GM12878 (cell line): Measurements from ENCODE around the gene KIAA0319L. TPM values are rescaled to one million over a fixed set of nuclear protein-coding genes. Genes with fewer than 3 reads are reported as not detected.
A peak's percentile ranks its signal among the peaks of the same experiment; 100 is the strongest.

ENCODE experiments used
- ATAC-seq: fragments of 200-7000 bp; cut with Tn5 transposase; 3 replicates; pipeline ENCODE4 v1.9.1; 2020; ENCODE audit warnings: mild to moderate bottlenecking, moderate library complexity
- BruUV-seq: library from RNA; stranded (reverse); fragments of 400-500 nt; replicated peaks from 2 replicates; lab custom pipeline; 2021; lab: Mats Ljungman, UMichigan
- CTCF ChIA-PET: fragments of 300-600 bp; sonication (Branson Sonifier 250); formaldehyde crosslinking; extraction: SDS; loops from one replicate; lab custom pipeline; 2021; ENCODE audit warnings: inconsistent platforms; lab: Yijun Ruan, JAX
- POLR2A ChIA-PET: fragments of 350-600 bp; formaldehyde crosslinking; extraction: SDS; loops from one replicate; lab custom pipeline; 2021; ENCODE audit warnings: inconsistent platforms; lab: Charles Lee
- RAD21 ChIA-PET: fragments of 300-600 bp; sonication (Branson Sonifier 250); formaldehyde crosslinking; loops from one replicate; lab custom pipeline; 2023; ENCODE audit warnings: antibody characterized with exemption; ENCODE audit not compliant: unreplicated experiment; lab: Charles Lee
- SMC1A ChIA-PET: fragments of 300-600 bp; sonication (Branson Sonifier 250); formaldehyde crosslinking; loops from one replicate; lab custom pipeline; 2023; ENCODE audit not compliant: unreplicated experiment, uncharacterized antibody; lab: Charles Lee
- DNase-seq: peaks from one replicate; pipeline ENCODE4 v3.0.0-alpha.2; 2011; ENCODE audit warnings: low read depth, low spot score
- FAIRE-seq: peaks from 3 replicates; lab custom pipeline; 2011; peaks lifted over from hg19 to GRCh38; lab: Jason Lieb, UNC
- H2AFZ ChIP-seq: 2 replicates; pipeline ENCODE4 v1.6.0; 2011; ENCODE audit warnings: low read depth, low read length, control low read depth; ENCODE audit not compliant: control insufficient read depth
- H3K27ac ChIP-seq: 2 replicates; pipeline ENCODE4 v1.5.1; 2011; ENCODE audit warnings: control low read depth; ENCODE audit not compliant: control insufficient read depth, insufficient read depth
- H3K27me3 ChIP-seq, 2 experiments: replicated peaks in 1 of 2; 2 replicates each; pipeline versions ENCODE4 v1.6.0 to v1.6.1; 2011; ENCODE audit warnings: low read length in 1 of 2; ENCODE audit not compliant: control insufficient read depth in 2 of 2, insufficient read depth in 2 of 2
- H3K36me3 ChIP-seq, 2 experiments: 2 replicates each; pipeline ENCODE4 v1.5.1; 2011; ENCODE audit warnings: low read length in 1 of 2; ENCODE audit not compliant: control insufficient read depth in 2 of 2, insufficient read depth in 2 of 2
- H3K4me1 ChIP-seq: 2 replicates; pipeline ENCODE4 v1.6.1; 2011; ENCODE audit warnings: mild to moderate bottlenecking, low read length, moderate library complexity, mixed read lengths; ENCODE audit not compliant: control insufficient read depth, insufficient read depth
- H3K4me2 ChIP-seq: 2 replicates; pipeline ENCODE4 v1.6.0; 2011; ENCODE audit warnings: control low read depth; ENCODE audit not compliant: control insufficient read depth, insufficient read depth
- H3K4me3 ChIP-seq: fragments of 200-600 bp; sonication (generic); 2 replicates; pipeline ENCODE4 v1.5.1; 2016
- H3K79me2 ChIP-seq: 2 replicates; pipeline ENCODE4 v1.6.0; 2011; ENCODE audit warnings: low read length; ENCODE audit not compliant: control insufficient read depth, insufficient read depth
- H3K9ac ChIP-seq: 2 replicates; pipeline ENCODE4 v1.8.0; 2011; ENCODE audit warnings: low read length, control low read depth, mixed read lengths; ENCODE audit not compliant: control insufficient read depth, insufficient read depth
- H3K9me3 ChIP-seq: replicated peaks from 3 replicates; pipeline ENCODE4 v1.5.1; 2011; ENCODE audit warnings: mild to moderate bottlenecking, low read length; ENCODE audit not compliant: control insufficient read depth, insufficient read depth
- H4K20me1 ChIP-seq: 2 replicates; pipeline ENCODE4 v1.6.0; 2011; ENCODE audit not compliant: control insufficient read depth, insufficient read depth
- POLR2A ChIP-seq: IDR thresholded peaks from 2 replicates; pipeline ENCODE4 v1.6.1; 2011; ENCODE audit warnings: low read depth, mild to moderate bottlenecking, low read length
- RAD21 ChIP-seq: IDR thresholded peaks from 2 replicates; pipeline ENCODE4 v1.6.1; 2011; ENCODE audit warnings: mild to moderate bottlenecking, low read depth, low read length, moderate library complexity; ENCODE audit not compliant: insufficient read depth
- WGBS: methylation state at CpG from one replicate; pipeline ENCODE4 v1.1.6; 2016; ENCODE audit warnings: low lambda C conversion rate; ENCODE audit not compliant: insufficient replicate concordance, insufficient coverage; ENCODE audit errors: missing lambda C conversion rate; 5-methylcytosine and 5-hydroxymethylcytosine counted together
- in situ Hi-C: fragments of 300-500 bp; cut with MboI; formaldehyde crosslinking; loops from 9 replicates; pipeline ENCODE4 v1.14.3; 2018; ENCODE audit warnings: mixed read lengths
- intact Hi-C: fragments of 100-400 bp; cut with micrococcal nuclease; formaldehyde crosslinking; loops from one replicate; pipeline ENCODE4 v1.14.2; 2022; ENCODE audit not compliant: unreplicated experiment
- polyA plus RNA-seq, 11 experiments: library from polyadenylated mRNA; depleted of rRNA in 4 of 11; unstranded in 6 of 11; stranded (reverse) in 5 of 11; fragments of >200 nt; fragmentation: Nextera tagmentation in 4 of 11; fragmentation: Illumina TruSeq in 1 of 11; extraction: Ambion mirVana in 4 of 11; extraction: Trizol in 1 of 11; gene quantifications; 1 replicate in 1 of 11; 2 replicates in 10 of 11; pipeline versions ENCODE4 v1.2.1 to v1.2.3, GENCODE V29; 2011 to 2016; ENCODE audit warnings: inconsistent platforms in 2 of 11, missing spikeins in 2 of 11, low read depth in 1 of 11
- total RNA-seq, 4 experiments: library from RNA; depleted of rRNA in 3 of 4; stranded (reverse); fragments of >200 nt in 3 of 4; fragmentation: Illumina TruSeq in 1 of 4; extraction: Trizol in 1 of 4; gene quantifications; 2 replicates each; pipeline versions ENCODE4 v1.2.1 to v1.2.3, GENCODE V29; 2013 to 2021
- TF ChIP-seq, protein P1 (sequence below), 3 experiments: IDR thresholded peaks in 2 of 3; conservative IDR thresholded peaks in 1 of 3; 2 replicates each; pipeline ENCODE4 v1.5.1; 2011; ENCODE audit warnings: low read depth in 3 of 3, low read length in 3 of 3, mild to moderate bottlenecking in 3 of 3, control low read depth in 2 of 3, moderate library complexity in 2 of 3, inconsistent platforms in 1 of 3, mixed read lengths in 1 of 3; ENCODE audit not compliant: control insufficient read depth in 2 of 3, insufficient read depth in 1 of 3; ENCODE audit errors: extremely low read depth in 1 of 3

KIAA0319L gene
- total and polyA plus RNA-seq, 10 of the 15 experiments (the other 5 are each of a cell fraction or from before 2014, with no cell fraction given), result 2.6 to 57.8 (median 25.4) TPM

DNA sequence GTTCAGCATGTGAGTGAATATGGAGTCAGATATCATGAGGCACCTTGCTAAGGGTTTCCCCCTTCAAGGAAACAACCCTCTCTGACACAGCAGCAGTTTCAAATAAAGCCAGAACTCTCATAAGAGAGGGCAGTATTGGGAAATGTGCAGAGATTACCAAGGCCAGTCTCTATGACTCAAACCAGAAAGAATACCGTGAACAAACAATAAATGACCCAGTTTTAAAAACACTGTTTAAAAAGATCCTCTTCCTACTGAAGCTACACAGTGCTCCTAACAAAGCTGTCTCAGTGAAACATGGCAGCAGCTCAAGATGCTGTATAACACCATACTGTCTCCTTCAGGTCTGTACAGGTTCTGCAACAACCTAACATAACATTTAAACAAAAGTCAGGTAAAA, 102.6 kb downstream of the KIAA0319L start:
- no peak for DNase-seq
- Histone ChIP-seq H3K4me1 (no peaks in the 10 kb centered on the region), H3K27me3 (no peaks in the 10 kb centered on the region), H4K20me1 (no peaks in the 10 kb centered on the region), H3K36me3 (peaks cover 8 to 18% of the 10 kb centered on the region in 2 experiments; a peak in 3 of 4 replicates), H3K9ac (no peak overlapping the region), H3K27ac (peak overlapping the region; percentile 43; the same call in 1 of the 2 replicates), H3K9me3 (no peaks in the 10 kb centered on the region), H2AFZ (no peak overlapping the region), H3K79me2 (no peaks in the 10 kb centered on the region), H3K4me2 (no peak overlapping the region), H3K4me3 (no peak overlapping the region)
- WGBS, result 6% methylated on average over 1 of the region's 1 CpG
- no peak for FAIRE-seq
- ChIA-PET RAD21 (interaction anchor here (1.2 to 7.7 kb wide), 6 partner anchors 15 to 114 kb away, joined by 3 to 139 read pairs (median 56); no protein-coding TSS in a partner anchor), CTCF (interaction anchor here (0.6 to 9.3 kb wide), 11 partner anchors 9 to 320 kb away, joined by 3 to 260 read pairs (median 4); no protein-coding TSS in a partner anchor), SMC1A (interaction anchor here (0.6 to 14.3 kb wide), 17 partner anchors 9 to 309 kb away, joined by 3 to 254 read pairs (median 5); partner anchors contain the start of genes KIAA0319L and NCDN), POLR2A (interaction anchor here (0.6 to 1.2 kb wide), 8 partner anchors 13 to 145 kb away, joined by 3 to 7 read pairs (median 4); no protein-coding TSS in a partner anchor)
- ATAC-seq, result peak; percentile 57
- intact Hi-C loops (loop anchor here (5.0 kb wide), 2 partner anchors 263 to 318 kb away; partner anchors contain the start of gene C1orf216), in situ Hi-C loops (loop anchor here (5.0 kb wide), 1 partner anchor 108 kb away; no protein-coding TSS in a partner anchor)
- BruUV-seq, result no TSS peak
- peak; percentile 17; the same call in 1 of the 2 replicates for TF ChIP-seq RAD21
- no peak for TF ChIP-seq POLR2A
- TF ChIP-seq, protein P1, sequence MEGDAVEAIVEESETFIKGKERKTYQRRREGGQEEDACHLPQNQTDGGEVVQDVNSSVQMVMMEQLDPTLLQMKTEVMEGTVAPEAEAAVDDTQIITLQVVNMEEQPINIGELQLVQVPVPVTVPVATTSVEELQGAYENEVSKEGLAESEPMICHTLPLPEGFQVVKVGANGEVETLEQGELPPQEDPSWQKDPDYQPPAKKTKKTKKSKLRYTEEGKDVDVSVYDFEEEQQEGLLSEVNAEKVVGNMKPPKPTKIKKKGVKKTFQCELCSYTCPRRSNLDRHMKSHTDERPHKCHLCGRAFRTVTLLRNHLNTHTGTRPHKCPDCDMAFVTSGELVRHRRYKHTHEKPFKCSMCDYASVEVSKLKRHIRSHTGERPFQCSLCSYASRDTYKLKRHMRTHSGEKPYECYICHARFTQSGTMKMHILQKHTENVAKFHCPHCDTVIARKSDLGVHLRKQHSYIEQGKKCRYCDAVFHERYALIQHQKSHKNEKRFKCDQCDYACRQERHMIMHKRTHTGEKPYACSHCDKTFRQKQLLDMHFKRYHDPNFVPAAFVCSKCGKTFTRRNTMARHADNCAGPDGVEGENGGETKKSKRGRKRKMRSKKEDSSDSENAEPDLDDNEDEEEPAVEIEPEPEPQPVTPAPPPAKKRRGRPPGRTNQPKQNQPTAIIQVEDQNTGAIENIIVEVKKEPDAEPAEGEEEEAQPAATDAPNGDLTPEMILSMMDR (IDR thresholded peaks at IDR 0.05 in 2 of 3, conservative IDR thresholded peaks at IDR 0.05 in 1 of 3; ENCODE audit: control insufficient read depth in 2 of 3, extremely low read depth in 1 of 3, insufficient read depth in 1 of 3, low read depth in 3 of 3, low read length in 3 of 3), result 0 out of 6 replicates have a peak, but pooled peaks of 1 of the 3 experiments have one; percentile 6
